ENCODE measurements around the gene DEPP1. TPM values are rescaled to one million over a fixed set of nuclear protein-coding genes. Genes with fewer than 3 reads are reported as not detected.

The DEPP1 gene
- total and polyA plus RNA-seq, 2 of the 13 experiments (the other 11 are each of a cell fraction or from before 2014, with no cell fraction given) = 14.8 to 270 TPM

- TF ChIP-seq ZNF501 (CRISPR knock-in tag; IDR thresholded peaks at IDR 0.05) = 0 out of 2 replicates have a peak, but pooled peaks have one; percentile 17
- TF ChIP-seq HES4 (CRISPR knock-in tag; IDR thresholded peaks at IDR 0.05; ENCODE audit: borderline replicate concordance) = no peak
- TF ChIP-seq NCOR1 (IDR thresholded peaks at IDR 0.05; ENCODE audit: borderline replicate concordance, low read length) = peak; percentile 22; the same call in 1 of the 2 replicates
- no peak for TF ChIP-seq EHMT2 (IDR thresholded peaks at IDR 0.05; ENCODE audit: borderline replicate concordance, low read depth, low read length)
- TF ChIP-seq MIER2 (CRISPR knock-in tag; IDR thresholded peaks at IDR 0.05) = no peak
- no peak for TF ChIP-seq ZNF616 (CRISPR knock-in tag; IDR thresholded peaks at IDR 0.05; ENCODE audit: low read depth)
- no peak for TF ChIP-seq TGIF2 (CRISPR knock-in tag; IDR thresholded peaks at IDR 0.05)
- no peak for TF ChIP-seq ETV5 (CRISPR knock-in tag; IDR thresholded peaks at IDR 0.05; ENCODE audit: borderline replicate concordance)
- TF ChIP-seq ZNF589 (CRISPR knock-in tag; conservative IDR thresholded peaks at IDR 0.05) = no peak
- peak; percentile 41; the same call in 1 of the 2 replicates for TF ChIP-seq HNF4A (CRISPR knock-in tag; IDR thresholded peaks at IDR 0.05)
- TF ChIP-seq TARDBP (CRISPR knock-in tag; IDR thresholded peaks at IDR 0.05) = no peak
- TF ChIP-seq TOPORS (CRISPR knock-in tag; IDR thresholded peaks at IDR 0.05) = no peak
- TF ChIP-seq SMAD1 (CRISPR knock-in tag; IDR thresholded peaks at IDR 0.05; ENCODE audit: borderline replicate concordance, low read depth) = no peak
- TF ChIP-seq AKAP8 (CRISPR knock-in tag; IDR thresholded peaks at IDR 0.05) = no peak
- TF ChIP-seq NFKBIZ (CRISPR knock-in tag; IDR thresholded peaks at IDR 0.05) = no peak
- TF ChIP-seq ATF5 (CRISPR knock-in tag; IDR thresholded peaks at IDR 0.05; ENCODE audit: low read depth) = no peak
- no peak for TF ChIP-seq GPN1 (CRISPR knock-in tag; IDR thresholded peaks at IDR 0.05; ENCODE audit: borderline replicate concordance)
- TF ChIP-seq IKZF5 (CRISPR knock-in tag; IDR thresholded peaks at IDR 0.05) = no peak
- TF ChIP-seq ATRX (CRISPR knock-in tag; IDR thresholded peaks at IDR 0.05; ENCODE audit: borderline replicate concordance) = no peak
- no peak for TF ChIP-seq ZNF207 (IDR thresholded peaks at IDR 0.05; ENCODE audit: borderline replicate concordance)
- no peak for TF ChIP-seq ATAD3A (CRISPR knock-in tag; IDR thresholded peaks at IDR 0.05)
- TF ChIP-seq, protein P1, sequence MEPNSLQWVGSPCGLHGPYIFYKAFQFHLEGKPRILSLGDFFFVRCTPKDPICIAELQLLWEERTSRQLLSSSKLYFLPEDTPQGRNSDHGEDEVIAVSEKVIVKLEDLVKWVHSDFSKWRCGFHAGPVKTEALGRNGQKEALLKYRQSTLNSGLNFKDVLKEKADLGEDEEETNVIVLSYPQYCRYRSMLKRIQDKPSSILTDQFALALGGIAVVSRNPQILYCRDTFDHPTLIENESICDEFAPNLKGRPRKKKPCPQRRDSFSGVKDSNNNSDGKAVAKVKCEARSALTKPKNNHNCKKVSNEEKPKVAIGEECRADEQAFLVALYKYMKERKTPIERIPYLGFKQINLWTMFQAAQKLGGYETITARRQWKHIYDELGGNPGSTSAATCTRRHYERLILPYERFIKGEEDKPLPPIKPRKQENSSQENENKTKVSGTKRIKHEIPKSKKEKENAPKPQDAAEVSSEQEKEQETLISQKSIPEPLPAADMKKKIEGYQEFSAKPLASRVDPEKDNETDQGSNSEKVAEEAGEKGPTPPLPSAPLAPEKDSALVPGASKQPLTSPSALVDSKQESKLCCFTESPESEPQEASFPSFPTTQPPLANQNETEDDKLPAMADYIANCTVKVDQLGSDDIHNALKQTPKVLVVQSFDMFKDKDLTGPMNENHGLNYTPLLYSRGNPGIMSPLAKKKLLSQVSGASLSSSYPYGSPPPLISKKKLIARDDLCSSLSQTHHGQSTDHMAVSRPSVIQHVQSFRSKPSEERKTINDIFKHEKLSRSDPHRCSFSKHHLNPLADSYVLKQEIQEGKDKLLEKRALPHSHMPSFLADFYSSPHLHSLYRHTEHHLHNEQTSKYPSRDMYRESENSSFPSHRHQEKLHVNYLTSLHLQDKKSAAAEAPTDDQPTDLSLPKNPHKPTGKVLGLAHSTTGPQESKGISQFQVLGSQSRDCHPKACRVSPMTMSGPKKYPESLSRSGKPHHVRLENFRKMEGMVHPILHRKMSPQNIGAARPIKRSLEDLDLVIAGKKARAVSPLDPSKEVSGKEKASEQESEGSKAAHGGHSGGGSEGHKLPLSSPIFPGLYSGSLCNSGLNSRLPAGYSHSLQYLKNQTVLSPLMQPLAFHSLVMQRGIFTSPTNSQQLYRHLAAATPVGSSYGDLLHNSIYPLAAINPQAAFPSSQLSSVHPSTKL (CRISPR knock-in tag; IDR thresholded peaks at IDR 0.05) = no peak
- TF ChIP-seq, protein P2, sequence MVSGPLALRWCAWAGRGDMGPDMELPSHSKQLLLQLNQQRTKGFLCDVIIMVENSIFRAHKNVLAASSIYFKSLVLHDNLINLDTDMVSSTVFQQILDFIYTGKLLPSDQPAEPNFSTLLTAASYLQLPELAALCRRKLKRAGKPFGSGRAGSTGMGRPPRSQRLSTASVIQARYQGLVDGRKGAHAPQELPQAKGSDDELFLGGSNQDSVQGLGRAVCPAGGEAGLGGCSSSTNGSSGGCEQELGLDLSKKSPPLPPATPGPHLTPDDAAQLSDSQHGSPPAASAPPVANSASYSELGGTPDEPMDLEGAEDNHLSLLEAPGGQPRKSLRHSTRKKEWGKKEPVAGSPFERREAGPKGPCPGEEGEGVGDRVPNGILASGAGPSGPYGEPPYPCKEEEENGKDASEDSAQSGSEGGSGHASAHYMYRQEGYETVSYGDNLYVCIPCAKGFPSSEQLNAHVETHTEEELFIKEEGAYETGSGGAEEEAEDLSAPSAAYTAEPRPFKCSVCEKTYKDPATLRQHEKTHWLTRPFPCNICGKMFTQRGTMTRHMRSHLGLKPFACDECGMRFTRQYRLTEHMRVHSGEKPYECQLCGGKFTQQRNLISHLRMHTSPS (CRISPR knock-in tag; IDR thresholded peaks at IDR 0.05; ENCODE audit: low read depth) = no peak
Observed at GRCh38 chr10:44960482-44961229, 18.0 kb downstream of the DEPP1 start (continued).
